Iris pigment epithelial cell (primary cell): Measurements from ENCODE around the gene IDUA.
A peak's percentile ranks its signal among the peaks of the same experiment; 100 is the strongest.
"Not testable (repeated sequence)": the region's sequence is repeated elsewhere in the genome, so short reads cannot be mapped to it uniquely, and the experiment has no call there.

Experiments used
- DNase-seq: peaks from one replicate; pipeline ENCODE4 v3.0.0-alpha.2; 2011; ENCODE audit warnings: low read depth

The IDUA gene

GRCh38 chr4:986879-987623 lies at the start of gene IDUA:
TSS of gene IDUA (plus strand) at chr4:987044. CDS start at chr4:987085, 41 bp downstream.
- peak; percentile 65 for DNase-seq

- DNase-seq = not testable (repeated sequence)
These were observed 47.3 kb upstream of the IDUA start for GRCh38 chr4:939508-939907.

GRCh38 chr4:945274-946102 lies 41.4 kb upstream of the IDUA start:
- DNase-seq = peak; percentile 19

- DNase-seq = no peak
These were observed 40.8 kb upstream of the IDUA start for GRCh38 chr4:946103-946450.

DNA sequence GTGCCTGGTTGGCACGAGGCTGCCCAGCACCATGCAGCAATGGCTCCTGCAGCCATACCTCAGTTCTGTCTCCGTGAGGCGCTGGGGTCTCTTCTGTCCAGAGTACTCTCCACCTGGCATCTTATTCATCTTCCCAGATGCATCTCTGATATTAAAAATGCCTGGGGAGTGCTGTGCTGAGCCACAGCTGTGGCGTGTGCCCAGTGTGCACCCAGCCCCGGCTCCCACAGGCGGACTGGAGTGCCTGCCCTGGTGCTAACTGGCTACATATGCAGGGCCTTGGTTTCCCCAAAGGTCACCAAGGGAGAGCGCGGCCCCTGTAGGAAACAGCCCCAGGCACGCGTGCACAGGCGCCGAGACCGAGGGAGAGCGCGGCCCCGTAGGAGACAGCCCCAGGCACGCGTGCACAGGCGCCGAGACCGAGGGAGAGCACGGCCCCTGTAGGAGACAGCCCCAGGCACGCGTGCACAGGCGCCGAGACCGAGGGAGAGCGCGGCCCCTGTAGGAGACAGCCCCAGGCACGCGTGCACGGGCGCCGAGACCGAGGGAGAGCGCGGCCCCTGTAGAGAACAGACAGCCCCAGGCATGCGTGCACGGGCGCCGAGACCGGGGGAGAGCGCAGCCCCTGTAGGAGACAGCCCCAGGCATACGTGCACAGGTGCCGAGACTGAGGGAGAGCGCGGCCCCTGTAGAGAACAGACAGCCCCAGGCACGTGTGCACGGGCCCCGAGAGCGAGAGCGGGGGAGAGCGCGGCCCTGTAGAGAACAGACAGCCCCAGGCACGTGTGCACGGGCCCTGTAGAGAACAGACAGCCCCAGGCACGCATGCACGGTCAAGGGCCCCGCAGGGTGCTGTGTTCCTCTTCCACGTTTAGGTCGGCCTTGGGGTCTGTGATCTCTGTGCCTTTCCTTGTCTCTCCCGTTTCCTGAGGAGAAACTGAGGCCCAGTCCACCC lies 40.0 kb upstream of the IDUA start:
- no peak for DNase-seq

- no peak for DNase-seq
These were observed 39.3 kb upstream of the IDUA start for GRCh38 chr4:947491-947971.

- DNase-seq = no peak
These were observed 38.5 kb upstream of the IDUA start for GRCh38 chr4:948101-948935.

GRCh38 chr4:948936-949300 lies 37.9 kb upstream of the IDUA start:
- no peak for DNase-seq

- no peak for DNase-seq
These were observed 37.2 kb upstream of the IDUA start for GRCh38 chr4:949656-950055.

GRCh38 chr4:950136-951020 lies 36.5 kb upstream of the IDUA start:
- no peak for DNase-seq

GRCh38 chr4:951186-951585 lies 35.7 kb upstream of the IDUA start:
- no peak for DNase-seq

DNA sequence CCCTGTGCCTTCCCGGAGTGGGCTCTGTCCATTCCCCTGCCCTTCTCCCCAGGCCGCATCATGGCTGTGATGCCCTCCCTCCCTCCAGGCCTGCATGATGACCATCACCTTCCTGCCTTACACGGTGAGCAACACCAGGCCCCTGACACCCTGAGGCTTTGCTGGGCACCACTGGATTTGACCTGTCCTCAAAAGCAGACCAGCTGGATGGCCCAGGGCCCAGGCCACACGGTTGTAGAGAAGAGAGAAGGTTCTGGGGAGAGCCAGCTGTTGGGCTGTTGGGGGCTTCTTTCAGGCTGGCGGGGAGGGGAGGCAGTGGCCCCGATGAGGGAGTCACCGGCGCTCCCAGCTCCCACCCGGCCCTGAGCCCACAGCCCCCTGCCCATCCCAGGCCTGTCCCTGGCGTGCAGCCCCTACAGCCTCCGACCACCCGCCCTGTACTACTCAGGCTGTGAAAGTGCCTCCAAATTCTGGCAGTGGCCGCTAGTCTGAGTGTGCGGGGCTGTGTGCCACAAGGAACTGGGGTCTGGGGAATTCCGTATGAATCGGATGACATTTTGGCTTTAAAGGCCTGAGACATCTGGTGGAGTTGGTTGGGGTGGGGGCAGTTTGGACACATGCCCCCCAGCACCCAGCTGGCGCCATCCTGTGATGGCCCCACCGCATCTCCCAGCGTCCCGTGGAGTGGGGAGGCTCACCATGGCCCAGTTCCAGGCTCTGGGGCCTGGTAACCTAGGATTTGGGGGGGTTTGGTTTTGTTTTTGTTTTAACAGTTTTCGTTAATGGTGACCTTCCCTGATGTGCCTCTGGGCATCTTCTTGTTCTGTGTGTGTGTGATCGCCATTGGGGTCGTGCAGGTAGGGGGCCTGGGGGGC lies 35.0 kb upstream of the IDUA start:
- DNase-seq = no peak

DNA sequence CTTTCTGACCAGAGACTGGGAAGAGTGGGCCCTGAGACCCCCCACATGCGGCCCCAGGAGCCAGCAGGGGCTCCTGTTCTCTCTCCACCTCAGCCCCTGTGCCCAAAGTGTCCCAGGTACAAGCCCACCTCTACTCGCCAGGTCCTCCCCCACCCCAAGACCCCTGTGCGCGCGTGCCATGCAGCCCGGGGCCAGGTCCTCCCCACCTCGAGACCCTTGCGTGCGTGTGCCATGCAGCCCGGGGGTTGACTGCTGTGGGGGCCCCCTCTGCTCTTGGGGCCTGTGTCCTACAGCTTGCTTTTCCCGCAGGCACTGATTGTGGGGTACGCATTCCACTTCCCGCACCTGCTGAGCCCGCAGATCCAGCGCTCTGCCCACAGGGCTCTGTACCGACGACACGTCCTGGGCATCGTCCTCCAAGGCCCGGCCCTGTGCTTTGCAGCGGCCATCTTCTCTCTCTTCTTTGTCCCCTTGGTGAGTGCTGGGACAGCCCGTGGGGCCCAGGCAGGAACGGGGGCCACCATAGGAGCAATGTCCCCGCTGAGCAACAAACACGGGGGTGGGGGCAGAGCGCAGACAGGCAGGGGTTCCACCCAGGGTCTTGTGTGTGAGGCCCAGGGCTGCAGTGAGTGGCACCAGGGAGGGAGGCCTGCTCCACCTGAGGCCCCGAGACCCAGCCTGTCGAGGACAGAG lies 33.8 kb upstream of the IDUA start:
- no peak for DNase-seq

DNA sequence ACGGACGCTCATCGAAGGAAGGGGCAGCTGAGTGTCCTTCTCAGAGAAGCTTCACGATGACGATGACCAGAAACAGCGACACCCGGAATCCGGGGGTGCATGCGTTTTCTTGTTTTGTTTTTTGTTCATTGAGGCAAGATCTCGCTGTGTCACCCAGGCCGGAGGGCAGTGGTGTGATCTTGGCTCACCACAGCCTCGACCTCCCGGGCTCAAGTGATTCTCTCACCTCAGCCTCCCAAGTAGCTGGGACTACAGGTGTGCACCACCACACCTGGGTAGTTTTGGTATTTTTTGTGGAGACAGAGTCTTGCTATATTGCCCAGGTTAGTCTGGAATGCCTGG lies 33.3 kb upstream of the IDUA start:
- DNase-seq = no peak

GRCh38 chr4:954211-955020 lies 32.4 kb upstream of the IDUA start:
- no peak for DNase-seq

DNA sequence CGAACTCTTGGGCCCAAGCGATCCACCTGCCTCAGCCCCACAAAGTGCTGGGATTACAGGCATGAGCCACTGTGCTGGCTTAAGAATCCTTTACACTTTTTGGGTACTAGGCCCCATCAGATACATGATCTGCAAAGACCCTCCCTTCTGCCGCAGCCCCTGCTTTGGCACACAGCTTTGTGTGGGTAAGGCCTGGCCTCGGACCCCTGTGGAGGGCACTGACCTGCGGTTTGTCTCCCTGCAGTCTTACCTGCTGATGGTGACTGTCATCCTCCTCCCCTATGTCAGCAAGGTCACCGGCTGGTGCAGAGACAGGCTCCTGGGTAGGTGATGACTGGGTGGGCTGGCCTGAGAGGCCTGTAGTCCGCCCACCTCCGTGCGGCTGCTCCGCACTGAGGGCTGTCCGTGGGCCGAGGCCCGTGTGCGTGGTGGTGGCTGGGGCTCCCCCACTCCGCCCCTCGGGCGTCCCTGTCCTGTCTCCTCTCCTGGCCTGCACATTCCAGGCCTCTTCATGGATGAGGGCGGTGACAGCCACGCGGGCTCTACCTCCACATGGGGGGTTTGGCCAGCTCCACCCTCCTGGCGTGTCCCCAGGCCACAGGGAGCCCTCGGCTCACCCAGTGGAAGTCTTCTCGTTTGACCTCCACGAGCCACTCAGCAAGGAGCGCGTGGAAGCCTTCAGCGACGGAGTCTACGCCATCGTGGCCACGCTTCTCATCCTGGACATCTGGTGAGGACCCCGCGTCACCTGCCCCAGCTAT lies 31.5 kb upstream of the IDUA start:
- no peak for DNase-seq

DNA sequence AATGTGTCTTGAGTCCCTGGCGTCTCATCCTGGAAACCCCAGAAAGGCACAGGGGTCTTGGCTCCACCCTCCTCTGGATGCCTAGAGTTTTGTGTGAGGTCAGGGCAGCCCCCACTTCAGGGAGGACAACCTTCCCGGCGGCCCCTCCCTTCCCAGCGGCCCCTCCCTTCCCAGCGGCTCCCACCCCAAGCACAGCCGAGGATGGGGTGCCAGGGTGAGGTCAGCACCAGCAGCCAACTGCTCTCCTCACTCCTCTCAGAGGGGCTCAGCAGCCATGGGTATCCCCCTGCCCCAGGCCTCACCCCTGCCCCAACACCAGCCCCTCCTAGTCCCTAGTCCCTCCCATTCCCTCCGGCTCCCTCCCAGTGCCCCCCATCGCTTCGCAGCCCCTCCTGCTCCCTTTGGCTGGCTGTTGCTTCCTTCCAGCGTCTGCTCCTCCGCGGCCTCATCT lies 30.9 kb upstream of the IDUA start:
- no peak for DNase-seq
